GM10847 (cell line): ENCODE data around the gene RFX4.

Experiments used
- POLR2A ChIP-seq: IDR thresholded peaks from 2 replicates; pipeline ENCODE4 v1.6.1; 2011; ENCODE audit not compliant: insufficient read length; ENCODE audit errors: extremely low read depth

Gene RFX4

DNA sequence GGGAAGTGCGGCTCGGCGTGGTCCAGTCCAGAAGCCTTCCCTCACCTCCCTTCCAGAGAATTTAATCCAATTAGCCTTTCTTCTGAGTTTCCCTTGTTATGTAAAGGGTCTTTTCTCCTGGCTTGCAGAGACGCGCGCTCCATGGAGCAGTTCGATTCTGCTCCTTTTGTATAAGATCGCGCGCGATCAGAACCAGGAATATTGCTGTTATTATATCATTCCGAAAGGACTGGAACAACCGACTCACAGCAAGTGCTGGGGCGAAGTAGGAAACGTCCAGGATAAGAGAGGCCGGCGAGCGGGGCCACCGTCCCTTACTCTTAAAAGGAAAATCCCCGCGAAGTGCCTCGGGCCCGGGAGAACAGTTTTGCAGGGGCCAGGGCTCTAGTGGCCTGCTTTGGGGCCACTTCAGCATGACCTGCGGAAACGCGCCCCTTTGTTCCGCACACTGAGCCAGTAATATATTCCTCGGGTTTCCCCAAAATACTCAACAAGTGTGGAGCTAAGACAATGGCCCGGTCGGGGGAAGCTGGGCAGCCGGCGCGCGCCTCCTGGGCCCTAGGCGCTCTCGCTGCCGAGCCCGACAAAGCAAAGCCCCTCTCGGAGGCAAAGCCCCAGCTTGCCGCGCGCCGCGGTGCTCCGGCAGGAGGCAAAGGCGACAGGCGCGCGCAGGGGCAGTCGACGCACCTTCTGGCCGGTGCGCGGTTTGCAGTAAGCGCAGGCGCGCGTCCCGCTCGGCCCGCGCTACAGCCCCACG lies 2.9 kb downstream of the RFX4 start:
- TF ChIP-seq POLR2A = no peak

DNA sequence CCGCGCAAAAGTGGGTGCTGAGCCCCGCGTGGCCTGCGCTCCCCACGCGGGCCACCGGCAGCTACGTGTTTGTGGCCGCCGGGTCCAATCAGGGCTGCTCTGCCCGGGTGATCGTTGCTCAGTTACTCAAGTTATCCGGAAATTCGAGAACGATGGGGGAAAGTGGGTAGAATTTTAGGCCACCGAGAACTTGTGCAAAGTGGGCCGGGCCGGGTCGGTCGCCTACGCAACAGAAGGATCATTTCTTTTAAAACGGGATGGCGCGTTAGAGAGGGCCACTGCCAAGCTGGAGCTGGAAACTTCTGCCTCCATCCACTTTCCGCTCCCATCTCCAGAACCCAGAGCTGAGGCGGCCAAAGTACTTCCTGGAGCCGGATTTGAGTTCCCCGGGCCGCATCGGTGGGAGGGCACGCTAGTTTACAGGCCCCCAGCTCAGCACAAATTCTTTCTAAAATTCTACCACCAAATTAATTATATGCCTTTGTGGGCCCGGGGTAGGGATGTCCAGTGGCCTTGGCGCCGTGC lies 3.5 kb downstream of the RFX4 start:
- no peak for TF ChIP-seq POLR2A

DNA sequence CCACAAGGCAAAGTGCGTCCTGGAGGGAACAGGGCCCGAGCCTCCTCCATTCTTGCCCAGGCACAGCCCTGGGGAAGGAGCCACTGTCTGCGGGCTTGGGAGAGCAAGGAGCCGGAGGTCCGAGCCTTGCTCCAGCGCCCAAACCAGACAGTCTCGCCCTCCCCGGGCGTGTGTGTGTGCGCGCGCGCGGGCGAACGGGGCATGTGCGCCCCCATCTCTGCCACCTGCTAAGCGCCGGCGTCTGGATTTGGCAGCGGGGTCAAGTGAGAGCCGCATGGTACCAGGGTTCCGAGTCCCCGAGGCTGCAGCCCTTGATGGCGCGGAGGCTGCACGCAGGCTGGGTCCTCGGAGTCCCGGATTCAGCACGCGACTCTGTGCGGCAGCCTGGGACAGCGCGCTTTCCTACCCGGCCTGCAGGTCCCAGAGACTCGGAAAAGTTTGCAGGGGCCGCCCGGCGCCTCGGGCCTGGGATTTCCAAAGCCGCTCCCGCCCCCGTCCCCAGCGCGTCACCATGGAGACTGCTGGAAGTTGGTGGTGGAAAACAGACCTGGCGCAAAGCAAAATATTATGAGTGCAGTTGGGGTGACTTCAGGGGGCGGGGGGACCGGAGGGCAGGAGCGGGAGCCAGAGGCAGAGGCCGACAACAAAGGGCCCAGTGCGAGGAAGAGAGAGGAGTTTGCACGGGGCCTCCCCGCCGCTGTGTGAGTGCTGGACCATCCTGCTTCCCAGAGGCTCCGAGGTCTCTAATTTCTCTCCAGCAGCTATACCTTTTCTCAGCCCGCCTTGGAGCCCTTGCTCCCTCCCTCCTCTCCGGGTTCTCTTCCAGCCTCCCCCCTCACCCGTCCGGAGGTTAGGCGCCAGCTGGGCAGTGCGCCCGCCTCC lies 4.2 kb downstream of the RFX4 start:
- no peak for TF ChIP-seq POLR2A

DNA sequence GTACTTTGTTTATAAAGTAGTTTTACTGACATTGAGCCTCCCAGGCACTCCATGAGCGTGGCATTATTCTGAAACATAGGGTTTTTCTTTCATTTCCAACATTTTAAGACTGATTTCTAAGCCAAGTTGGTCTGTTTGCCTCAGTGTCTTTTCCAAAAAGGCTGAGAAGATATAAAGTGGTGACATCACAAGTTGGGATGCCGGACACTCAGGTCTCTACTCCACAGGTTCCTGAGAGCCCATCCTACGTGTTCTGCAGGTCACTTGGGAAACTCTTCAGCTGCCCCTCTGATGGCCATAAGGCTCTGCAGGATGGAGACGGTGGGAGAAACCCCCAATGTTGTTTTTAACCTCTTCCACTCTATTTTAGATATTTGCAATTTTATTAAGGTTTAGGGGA lies 6.0 kb downstream of the RFX4 start:
- no peak for TF ChIP-seq POLR2A

DNA sequence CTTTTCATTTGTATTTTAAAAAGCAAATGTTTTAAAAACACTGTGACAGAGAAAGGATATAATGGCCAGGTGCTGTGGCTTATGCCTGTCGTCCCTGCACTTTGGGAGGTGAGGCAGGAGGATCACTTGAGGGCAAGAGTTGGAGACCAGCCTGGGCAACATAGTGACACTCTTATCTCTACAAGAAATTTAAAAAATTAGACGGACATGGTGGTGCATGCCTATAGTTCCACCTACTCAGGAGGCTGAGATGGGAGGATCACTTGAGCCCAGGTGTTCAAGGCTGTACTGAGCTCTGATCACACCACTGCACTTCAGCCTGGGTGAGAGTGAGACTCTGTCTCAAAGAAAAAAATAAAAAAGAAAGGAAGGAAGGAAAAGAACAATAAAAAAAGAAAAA lies 7.8 kb downstream of the RFX4 start:
- TF ChIP-seq POLR2A = no peak

DNA sequence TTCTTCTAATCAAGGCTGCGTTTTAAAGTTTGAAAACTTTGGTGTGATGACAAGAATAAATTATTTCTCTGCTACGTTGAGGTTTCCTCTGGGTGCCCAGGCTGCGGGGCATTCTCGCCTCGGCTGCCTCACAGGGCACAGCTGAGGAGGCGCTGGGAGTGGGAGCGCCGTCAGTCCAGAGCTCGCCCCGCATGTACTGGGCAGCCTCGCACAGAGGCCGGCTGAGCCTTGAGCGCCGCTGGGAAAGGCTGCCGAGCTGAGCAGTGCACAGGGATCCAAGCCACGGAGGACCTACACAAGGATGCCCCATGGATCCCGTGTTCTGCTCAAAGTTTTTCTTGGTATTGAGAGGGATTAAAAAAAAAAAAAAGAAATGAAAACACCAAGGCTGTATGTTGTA lies 11.6 kb downstream of the RFX4 start:
- no peak for TF ChIP-seq POLR2A

DNA sequence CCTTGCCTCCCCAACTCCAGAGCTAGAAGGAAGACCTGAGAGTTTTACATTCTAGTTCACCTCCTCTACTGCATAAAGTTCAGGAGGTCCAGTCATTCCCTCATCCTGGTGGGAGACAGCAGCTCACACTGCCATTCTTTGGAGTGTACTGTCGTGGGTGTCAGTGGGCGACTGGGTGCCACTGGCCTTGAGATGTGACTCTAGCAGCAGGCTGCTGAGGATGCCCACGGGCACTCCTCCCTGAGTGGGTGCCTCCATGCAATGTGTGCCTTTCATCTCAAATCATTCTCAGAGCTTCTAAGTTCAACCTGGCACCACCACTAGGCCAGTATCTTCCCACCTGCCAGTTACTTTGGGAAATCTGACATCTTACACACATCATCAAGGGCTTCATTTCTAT lies 12.5 kb downstream of the RFX4 start:
- no peak for TF ChIP-seq POLR2A

DNA sequence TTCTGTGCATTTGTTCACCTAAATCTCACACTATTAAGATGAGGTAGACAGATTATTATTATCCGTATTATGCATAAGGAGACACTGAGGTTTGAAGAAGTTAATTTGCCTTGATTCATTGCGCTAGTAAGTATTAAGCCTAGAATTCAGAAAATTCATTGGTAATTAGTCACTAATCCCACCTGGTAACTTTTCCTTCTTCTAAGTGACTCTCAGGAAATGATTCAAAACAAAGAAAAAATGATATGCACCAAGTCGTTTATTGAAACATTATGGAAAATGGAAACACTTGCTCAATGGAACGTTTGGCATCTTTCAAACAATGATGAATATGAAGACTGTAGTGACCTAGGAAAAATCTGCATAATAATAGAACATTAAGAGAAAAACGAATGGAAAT lies 15.2 kb downstream of the RFX4 start:
- no peak for TF ChIP-seq POLR2A

DNA sequence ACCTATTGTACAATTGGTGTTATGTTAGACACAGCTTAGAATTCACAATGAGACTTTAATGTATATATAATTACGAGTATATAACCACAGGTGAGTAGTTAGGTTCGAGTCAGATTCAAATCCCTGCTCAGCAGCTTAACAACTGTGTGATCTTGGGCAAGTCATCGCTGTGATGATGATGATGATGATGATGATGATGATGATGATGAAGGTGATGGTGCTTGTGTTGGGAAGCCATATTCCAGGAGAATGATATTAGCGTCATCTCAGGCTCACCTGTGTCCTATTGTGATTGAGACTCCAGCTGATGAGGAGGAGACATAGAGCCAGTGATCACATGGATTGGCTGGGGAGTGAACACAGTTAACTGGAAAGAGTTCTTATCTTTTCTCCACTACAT lies 16.5 kb downstream of the RFX4 start:
- no peak for TF ChIP-seq POLR2A

DNA sequence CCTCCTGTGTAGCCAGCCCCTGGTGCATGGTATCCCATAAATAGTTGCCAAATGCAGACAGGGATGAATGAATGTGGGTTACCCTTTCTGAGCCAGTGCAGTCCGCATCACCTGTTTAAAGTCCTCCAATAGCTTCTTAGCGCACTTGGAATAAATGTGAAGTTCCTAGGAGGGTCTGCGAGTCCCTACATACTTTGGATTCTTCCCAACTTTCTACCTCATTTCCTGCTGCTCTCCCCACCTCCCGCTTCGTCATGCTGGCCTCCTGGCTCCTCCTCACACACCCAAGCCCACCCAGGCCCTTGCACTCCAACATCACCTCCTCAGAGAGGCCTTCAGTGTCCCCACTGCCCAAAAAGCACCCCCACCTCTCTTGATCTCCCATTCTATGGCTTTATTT lies 17.7 kb downstream of the RFX4 start:
- no peak for TF ChIP-seq POLR2A

DNA sequence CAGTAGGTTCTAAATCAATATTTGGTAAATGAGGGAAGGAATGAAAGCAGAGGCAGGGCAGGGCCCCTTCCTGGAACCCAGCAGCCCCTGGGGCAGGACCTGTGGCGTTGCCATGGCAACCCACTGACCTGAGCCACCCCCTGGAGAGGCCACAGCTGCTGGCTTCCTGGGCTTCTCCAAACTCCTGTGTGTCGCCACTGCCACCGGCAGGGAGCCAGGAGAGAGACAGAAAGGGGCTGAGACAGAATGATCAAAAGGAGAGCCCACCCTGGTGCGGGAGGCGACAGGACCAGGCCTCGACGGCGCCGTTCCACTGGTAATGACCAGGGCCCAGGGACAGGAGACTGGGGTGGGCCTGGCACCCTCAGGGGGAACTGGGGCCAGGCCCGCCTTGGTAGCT lies 18.2 kb downstream of the RFX4 start:
- TF ChIP-seq POLR2A = no peak

DNA sequence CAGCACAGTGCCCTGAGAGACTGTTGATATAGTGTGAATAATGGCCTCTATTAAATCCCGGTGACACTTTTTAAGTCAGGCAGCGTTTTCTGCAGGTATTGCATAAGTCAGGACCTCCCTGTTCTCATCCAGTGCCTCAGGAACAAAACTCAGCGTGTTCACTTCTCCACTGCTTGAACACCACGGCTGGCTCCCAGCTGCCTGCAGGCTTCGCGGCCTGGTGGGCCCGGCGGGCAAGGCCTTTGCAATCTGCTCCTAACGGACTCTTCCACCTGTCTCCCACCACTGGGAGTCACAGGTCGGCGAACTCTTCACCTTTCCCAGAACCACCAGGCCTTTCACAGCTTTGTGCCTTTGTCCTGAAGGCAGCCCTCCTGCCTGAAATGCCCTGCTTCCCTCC lies 18.7 kb downstream of the RFX4 start:
- TF ChIP-seq POLR2A = no peak

DNA sequence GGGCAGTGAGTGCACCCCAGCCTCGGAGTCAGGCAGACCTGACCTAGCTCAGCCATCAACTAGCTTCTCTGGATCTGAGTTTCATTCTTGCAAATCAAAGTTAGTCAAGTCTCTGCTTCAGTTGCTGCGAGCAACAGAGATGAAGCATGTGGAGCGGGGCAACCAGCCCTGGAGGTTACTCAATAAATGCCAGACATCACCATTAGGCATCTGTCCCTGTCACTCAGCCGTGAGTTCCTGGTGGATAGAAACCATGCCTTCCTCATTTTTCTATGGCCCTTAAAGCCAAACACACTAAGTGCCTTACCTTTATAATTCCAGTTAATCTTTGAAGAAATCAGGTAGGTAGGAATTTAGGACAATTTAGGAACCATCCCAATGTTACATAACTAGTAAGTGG lies 19.3 kb downstream of the RFX4 start:
- no peak for TF ChIP-seq POLR2A

DNA sequence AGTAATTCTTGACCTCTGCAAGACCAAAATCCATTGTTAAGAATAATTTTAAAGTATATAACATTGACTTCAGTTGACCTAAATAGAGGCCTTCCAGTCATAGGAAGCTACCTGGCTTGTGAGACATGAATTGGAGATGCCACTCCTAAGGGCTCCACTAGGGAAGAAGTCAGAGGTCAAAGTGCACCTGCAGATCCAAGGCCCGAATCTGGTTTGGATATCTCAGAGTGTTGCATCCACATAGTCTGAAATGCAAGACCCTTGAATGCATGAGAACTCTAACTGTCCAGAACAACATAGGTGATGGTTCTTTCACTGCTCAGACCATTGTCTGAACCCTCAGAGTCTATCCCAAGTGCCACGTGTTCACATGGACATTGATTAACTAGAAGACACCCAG lies 22.4 kb downstream of the RFX4 start:
- TF ChIP-seq POLR2A = no peak

DNA sequence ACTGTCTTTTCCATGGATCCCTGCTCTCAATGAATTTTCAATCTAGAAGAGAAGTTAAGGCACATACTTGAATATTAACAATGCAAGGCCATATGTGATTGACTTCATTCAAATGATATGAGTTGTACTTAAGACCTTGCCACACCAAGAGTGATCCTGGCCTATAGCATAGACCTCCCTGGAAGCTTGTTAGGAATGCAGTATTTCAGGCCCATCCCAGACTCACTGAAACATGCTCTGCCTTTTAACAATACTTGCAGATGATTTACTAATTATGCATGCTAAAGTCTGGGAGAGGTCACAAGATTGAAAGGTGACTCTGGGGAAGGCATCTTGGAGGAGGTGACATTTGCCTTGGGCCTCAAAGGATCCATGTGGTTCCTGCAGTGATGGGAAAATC lies 43.2 kb downstream of the RFX4 start:
- TF ChIP-seq POLR2A = no peak
